Loucy (cell line): ENCODE results near the gene CIDEB.

Experiments
- H2AFZ ChIP-seq: fragments of 200-600 bp; sonication (generic); 2 replicates; pipeline ENCODE4 v1.6.0; 2016; ENCODE audit warnings: antibody characterized with exemption, mild to moderate bottlenecking, low read length, moderate library complexity
- H3F3A ChIP-seq: fragments of 200-600 bp; 2 replicates; pipeline ENCODE4 v1.6.0; 2016; ENCODE audit warnings: antibody characterized with exemption, low read depth, mild to moderate bottlenecking
- H3K27me3 ChIP-seq: fragments of 200-600 bp; sonication (generic); 2 replicates; pipeline ENCODE4 v1.6.1; 2014; ENCODE audit warnings: low read length, mild to moderate bottlenecking; ENCODE audit not compliant: insufficient read depth, poor library complexity, severe bottlenecking
- H3K36me3 ChIP-seq: fragments of 200-600 bp; sonication (generic); 2 replicates; pipeline ENCODE4 v1.6.1; 2016; ENCODE audit warnings: low read length; ENCODE audit not compliant: insufficient read depth
- H3K4me1 ChIP-seq: fragments of 200-600 bp; sonication (generic); 2 replicates; pipeline ENCODE4 v1.5.1; 2014; ENCODE audit warnings: low read length, mild to moderate bottlenecking; ENCODE audit not compliant: insufficient read depth, poor library complexity, severe bottlenecking
- H3K4me2 ChIP-seq: fragments of 200-600 bp; sonication (generic); 2 replicates; pipeline ENCODE4 v1.6.0; 2014; ENCODE audit warnings: antibody characterized with exemption, low read length, low read depth, mild to moderate bottlenecking; ENCODE audit not compliant: poor library complexity, severe bottlenecking
- H3K4me3 ChIP-seq: fragments of 200-600 bp; sonication (generic); 2 replicates; pipeline ENCODE4 v1.5.1; 2014; ENCODE audit warnings: low read length, mild to moderate bottlenecking, mixed read lengths; ENCODE audit not compliant: poor library complexity, severe bottlenecking
- H3K79me2 ChIP-seq: fragments of 200-600 bp; sonication (generic); 2 replicates; pipeline ENCODE4 v1.6.1; 2014; ENCODE audit warnings: low read length; ENCODE audit not compliant: insufficient read depth
- H3K9ac ChIP-seq: fragments of 200-600 bp; sonication (generic); 2 replicates; pipeline ENCODE4 v1.6.0; 2014; ENCODE audit warnings: mild to moderate bottlenecking, low read depth, low read length, moderate library complexity; ENCODE audit not compliant: poor library complexity, severe bottlenecking
- H3K9me2 ChIP-seq: fragments of 200-600 bp; sonication (generic); replicated peaks from 2 replicates; pipeline ENCODE4 v1.6.1; 2016; ENCODE audit warnings: low read depth, low read length, mixed read lengths
- H3K9me3 ChIP-seq: fragments of 200-600 bp; sonication (generic); 2 replicates; pipeline ENCODE4 v1.6.1; 2014; ENCODE audit warnings: mild to moderate bottlenecking, antibody characterized with exemption, low read length, low read depth; ENCODE audit not compliant: insufficient read depth
- H4K20me1 ChIP-seq: fragments of 200-600 bp; sonication (generic); 2 replicates; pipeline ENCODE4 v1.6.0; 2014; ENCODE audit warnings: antibody characterized with exemption, low read length, mild to moderate bottlenecking; ENCODE audit not compliant: insufficient read depth, poor library complexity, severe bottlenecking
- CTCF ChIP-seq: fragments of 200-600 bp; sonication (generic); conservative IDR thresholded peaks from 2 replicates; pipeline ENCODE4 v1.5.1; 2014; ENCODE audit warnings: mild to moderate bottlenecking, antibody characterized with exemption, low read length
- EZH2phosphoT487 ChIP-seq: fragments of 200-600 bp; IDR thresholded peaks from 2 replicates; pipeline ENCODE4 v1.6.1; 2018; ENCODE audit warnings: antibody characterized with exemption, mild to moderate bottlenecking, moderate library complexity, borderline replicate concordance

CIDEB gene

DNA sequence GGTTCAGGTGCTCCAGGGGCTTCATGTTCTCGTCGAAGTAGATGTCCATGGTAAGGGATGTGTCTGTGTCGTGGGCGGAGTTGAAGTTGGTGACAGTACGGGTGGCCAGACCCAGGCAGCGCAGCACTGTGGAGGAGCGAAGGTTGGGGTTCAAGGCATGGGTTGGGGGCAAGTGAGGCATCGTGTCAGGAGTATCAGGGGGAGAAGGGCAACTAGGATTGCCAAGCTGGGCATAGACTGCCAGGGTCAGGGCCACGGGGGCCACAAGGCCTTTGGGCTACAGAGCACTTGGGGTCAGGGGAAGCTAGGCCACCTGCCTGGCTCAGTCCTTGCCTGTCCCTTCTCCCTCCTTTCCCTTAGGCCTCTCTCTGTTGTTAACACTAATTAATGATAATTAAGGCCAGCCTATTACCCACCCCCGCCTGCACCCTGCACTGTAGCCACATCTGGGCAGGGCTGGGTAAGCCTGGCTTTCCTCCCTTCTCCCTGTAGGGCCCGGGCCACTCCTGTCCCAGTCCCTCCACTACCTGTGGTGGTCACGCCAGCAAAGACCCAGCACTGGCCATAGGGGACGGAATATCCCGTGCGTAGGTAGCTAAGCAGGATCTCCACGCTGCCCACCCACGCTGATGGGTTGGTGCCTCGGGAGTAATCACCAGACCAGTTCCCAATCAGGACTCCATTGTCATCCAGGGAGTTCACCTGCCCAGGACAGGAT is 49.1 kb downstream of the CIDEB start:
- no peak for TF ChIP-seq EZH2phosphoT487
- no peak for TF ChIP-seq CTCF
- Histone ChIP-seq H3K9ac (no peak overlapping the region), H3K9me3 (no peaks in the 10 kb centered on the region)

DNA sequence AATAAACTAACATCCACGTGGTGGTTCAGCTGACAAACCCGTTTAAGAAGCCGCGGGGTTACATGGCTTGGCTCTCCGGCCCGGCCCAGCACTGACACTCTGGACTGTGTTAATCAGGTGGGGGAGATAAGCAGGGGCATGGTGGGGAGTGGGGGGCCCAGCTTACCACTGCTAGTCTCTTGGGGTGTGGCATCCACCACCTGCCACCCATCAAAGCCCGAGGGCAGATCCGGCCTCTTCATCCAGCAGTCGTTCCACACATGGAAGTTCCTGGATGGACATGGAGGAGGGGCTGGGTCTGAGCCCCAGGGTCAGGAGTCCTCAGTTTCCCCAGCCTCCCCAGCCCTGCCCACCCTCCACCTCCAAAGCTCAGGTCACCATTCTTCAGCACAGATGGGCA is 49.7 kb downstream of the CIDEB start:
- TF ChIP-seq EZH2phosphoT487 (no peak), CTCF (no peak)
- no peaks in the 10 kb centered on the region for H3K9me3 ChIP-seq
- H3K27me3 ChIP-seq = no peaks in the 10 kb centered on the region
- no peaks in the 10 kb centered on the region for H3F3A ChIP-seq
- H3K4me3 ChIP-seq = no peak overlapping the region
- H4K20me1 ChIP-seq = no peaks in the 10 kb centered on the region
- H3K4me1 ChIP-seq = no peaks in the 10 kb centered on the region
- no peaks in the 10 kb centered on the region for H3K36me3 ChIP-seq
- no peaks in the 10 kb centered on the region for H3K9me2 ChIP-seq
- H3K9ac ChIP-seq = no peak overlapping the region
- H3K4me2 ChIP-seq = no peak overlapping the region
- no peak overlapping the region for H2AFZ ChIP-seq
- no peaks in the 10 kb centered on the region for H3K79me2 ChIP-seq

More for the DNA sequence above, 49.1 kb downstream of the CIDEB start:
- no peaks in the 10 kb centered on the region for H3K36me3 ChIP-seq
- no peaks in the 10 kb centered on the region for H3K79me2 ChIP-seq
- H3K4me3 ChIP-seq = no peak overlapping the region
- H3F3A ChIP-seq = no peaks in the 10 kb centered on the region
- H2AFZ ChIP-seq = no peak overlapping the region
- no peaks in the 10 kb centered on the region for H3K27me3 ChIP-seq
- H3K4me2 ChIP-seq = no peak overlapping the region
- H3K4me1 ChIP-seq = no peaks in the 10 kb centered on the region
- H3K9me2 ChIP-seq = no peaks in the 10 kb centered on the region
- no peaks in the 10 kb centered on the region for H4K20me1 ChIP-seq

- H2AFZ ChIP-seq = no peak overlapping the region
- no peak overlapping the region for H3K4me2 ChIP-seq
- H3K9me2 ChIP-seq = no peaks in the 10 kb centered on the region
- H3K4me3 ChIP-seq = no peak overlapping the region
- H3K79me2 ChIP-seq = no peaks in the 10 kb centered on the region
- TF ChIP-seq EZH2phosphoT487 = no peak
- no peak for TF ChIP-seq CTCF
- no peak overlapping the region for H3K9ac ChIP-seq
- H3K36me3 ChIP-seq = no peaks in the 10 kb centered on the region
- H4K20me1 ChIP-seq = no peaks in the 10 kb centered on the region
- no peaks in the 10 kb centered on the region for H3K4me1 ChIP-seq
- H3K27me3 ChIP-seq = no peaks in the 10 kb centered on the region
- H3F3A ChIP-seq = no peaks in the 10 kb centered on the region
- no peaks in the 10 kb centered on the region for H3K9me3 ChIP-seq
Observed at GRCh38 chr14:24256960-24257359, 50.8 kb downstream of the CIDEB start.
